ENCODE measurements around the gene STARD13. TPM values are rescaled to one million over a fixed set of nuclear protein-coding genes. Genes with fewer than 3 reads are reported as not detected.

STARD13 gene
- polyA plus RNA-seq, 1 donor (not counting 4 experiments of a cell fraction or from before 2014, with no cell fraction given), result 11.9 TPM

DNA sequence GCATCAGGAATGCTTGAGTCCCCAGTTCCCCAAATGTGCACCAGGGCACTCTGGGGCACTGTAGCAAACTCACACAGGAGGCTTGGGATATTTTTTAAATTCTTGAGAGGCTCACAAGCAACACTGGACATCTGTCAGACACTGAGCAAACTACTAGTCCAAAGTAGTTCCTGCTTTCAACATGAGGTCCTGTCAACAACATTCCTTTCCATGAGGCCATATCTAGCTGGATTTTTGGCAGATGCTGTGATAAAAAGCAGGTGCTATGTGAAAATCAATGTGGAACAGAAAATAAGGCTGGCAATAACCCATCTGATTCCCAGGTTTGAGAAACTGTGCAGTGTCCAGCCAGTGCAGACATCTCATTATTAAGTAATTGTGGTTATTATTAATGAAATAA, 50.5 kb downstream of the STARD13 start:
- TF ChIP-seq EZH2 (IDR thresholded peaks at IDR 0.05; ENCODE audit: low read length), result no peak
- TF ChIP-seq, protein P1, sequence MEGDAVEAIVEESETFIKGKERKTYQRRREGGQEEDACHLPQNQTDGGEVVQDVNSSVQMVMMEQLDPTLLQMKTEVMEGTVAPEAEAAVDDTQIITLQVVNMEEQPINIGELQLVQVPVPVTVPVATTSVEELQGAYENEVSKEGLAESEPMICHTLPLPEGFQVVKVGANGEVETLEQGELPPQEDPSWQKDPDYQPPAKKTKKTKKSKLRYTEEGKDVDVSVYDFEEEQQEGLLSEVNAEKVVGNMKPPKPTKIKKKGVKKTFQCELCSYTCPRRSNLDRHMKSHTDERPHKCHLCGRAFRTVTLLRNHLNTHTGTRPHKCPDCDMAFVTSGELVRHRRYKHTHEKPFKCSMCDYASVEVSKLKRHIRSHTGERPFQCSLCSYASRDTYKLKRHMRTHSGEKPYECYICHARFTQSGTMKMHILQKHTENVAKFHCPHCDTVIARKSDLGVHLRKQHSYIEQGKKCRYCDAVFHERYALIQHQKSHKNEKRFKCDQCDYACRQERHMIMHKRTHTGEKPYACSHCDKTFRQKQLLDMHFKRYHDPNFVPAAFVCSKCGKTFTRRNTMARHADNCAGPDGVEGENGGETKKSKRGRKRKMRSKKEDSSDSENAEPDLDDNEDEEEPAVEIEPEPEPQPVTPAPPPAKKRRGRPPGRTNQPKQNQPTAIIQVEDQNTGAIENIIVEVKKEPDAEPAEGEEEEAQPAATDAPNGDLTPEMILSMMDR (optimal IDR thresholded peaks at IDR 0.05 in 1 of 3, IDR thresholded peaks at IDR 0.05 in 1 of 3, conservative IDR thresholded peaks at IDR 0.05 in 1 of 3; ENCODE audit: extremely low read depth in 1 of 3, insufficient read depth in 2 of 3, low read length in 3 of 3), result no peak
- Histone ChIP-seq H3K36me3 (ENCODE audit: control insufficient read depth in 2 of 2, extremely low read depth in 1 of 2, insufficient read depth in 2 of 2, low read length in 2 of 2) (peaks cover 1 to 4% of the 10 kb centered on the region in 2 experiments), H3K27ac (ENCODE audit: control insufficient read depth, insufficient read depth, low read length) (peak overlapping the region; percentile 30), H3K9me3 (ENCODE audit: control insufficient read depth, low read depth, low read length) (peaks cover 4% of the 10 kb centered on the region), H3K27me3 (ENCODE audit: control insufficient read depth, extremely low read depth, insufficient read depth, low read length) (no peaks in the 10 kb centered on the region), H3K4me3 (ENCODE audit: control insufficient read depth in 2 of 3, extremely low read depth in 1 of 3, insufficient read depth in 2 of 3, low read depth in 1 of 3, low read length in 3 of 3) (no peak overlapping the region), H3K9me1 (ENCODE audit: control insufficient read depth, extremely low read depth, insufficient read depth, low read length) (no peaks in the 10 kb centered on the region), H2AFZ (ENCODE audit: control insufficient read depth, low read length) (no peak overlapping the region), H3K79me2 (ENCODE audit: control insufficient read depth, insufficient read depth, low read length) (peaks cover 4% of the 10 kb centered on the region), H3K4me2 (ENCODE audit: control insufficient read depth, extremely low read depth, insufficient read depth, low read depth, low read length) (peak overlapping the region; percentile 18), H4K20me1 (ENCODE audit: control insufficient read depth, extremely low read depth, insufficient read depth, low read length) (no peaks in the 10 kb centered on the region), H3K4me1 (ENCODE audit: control insufficient read depth, extremely low read depth, insufficient read depth, low read length) (peaks cover 52% of the 10 kb centered on the region), H3K9ac (ENCODE audit: control insufficient read depth, extremely low read depth, insufficient read depth, low read length) (no peak overlapping the region)
- dilution Hi-C loops (cut with MboI; ENCODE audit: extremely low pct_ligation_motif_present, low sequenced_read_pairs), result no loop called here
- FAIRE-seq (peak; percentile 41), DNase-seq (ENCODE audit: low read depth, low spot score) (no peak)

- Histone ChIP-seq H4K20me1 (ENCODE audit: control insufficient read depth, extremely low read depth, insufficient read depth, low read length) (no peaks in the 10 kb centered on the region), H2AFZ (ENCODE audit: control insufficient read depth, low read length) (no peak overlapping the region), H3K4me1 (ENCODE audit: control insufficient read depth, extremely low read depth, insufficient read depth, low read length) (peaks cover 67% of the 10 kb centered on the region), H3K4me2 (ENCODE audit: control insufficient read depth, extremely low read depth, insufficient read depth, low read depth, low read length) (no peak overlapping the region), H3K27ac (ENCODE audit: control insufficient read depth, insufficient read depth, low read length) (no peak overlapping the region), H3K9ac (ENCODE audit: control insufficient read depth, extremely low read depth, insufficient read depth, low read length) (no peak overlapping the region), H3K79me2 (ENCODE audit: control insufficient read depth, insufficient read depth, low read length) (peaks cover 10% of the 10 kb centered on the region), H3K27me3 (ENCODE audit: control insufficient read depth, extremely low read depth, insufficient read depth, low read length) (no peaks in the 10 kb centered on the region), H3K4me3 (ENCODE audit: control insufficient read depth in 2 of 3, extremely low read depth in 1 of 3, insufficient read depth in 2 of 3, low read depth in 1 of 3, low read length in 3 of 3) (no peak overlapping the region), H3K9me1 (ENCODE audit: control insufficient read depth, extremely low read depth, insufficient read depth, low read length) (peaks cover 2% of the 10 kb centered on the region), H3K9me3 (ENCODE audit: control insufficient read depth, low read depth, low read length) (peaks cover 2% of the 10 kb centered on the region), H3K36me3 (ENCODE audit: control insufficient read depth in 2 of 2, extremely low read depth in 1 of 2, insufficient read depth in 2 of 2, low read length in 2 of 2) (peaks cover 1 to 4% of the 10 kb centered on the region in 2 experiments)
- dilution Hi-C loops (cut with MboI; ENCODE audit: extremely low pct_ligation_motif_present, low sequenced_read_pairs), result no loop called here
- peak; percentile 43 for FAIRE-seq
- TF ChIP-seq, protein P1 (optimal IDR thresholded peaks at IDR 0.05 in 1 of 3, IDR thresholded peaks at IDR 0.05 in 1 of 3, conservative IDR thresholded peaks at IDR 0.05 in 1 of 3; ENCODE audit: extremely low read depth in 1 of 3, insufficient read depth in 2 of 3, low read length in 3 of 3), result no peak
- TF ChIP-seq EZH2 (IDR thresholded peaks at IDR 0.05; ENCODE audit: low read length), result no peak
- DNase-seq (ENCODE audit: low read depth, low spot score), result no peak
Measured at GRCh38 chr13:33233547-33233946, 52.0 kb downstream of the STARD13 start.
